Esophagus muscularis mucosa (tissue), 3 donors: ENCODE results near the gene C16orf95.

Experiments used
- EP300 ChIP-seq: sonication (generic); formaldehyde crosslinking; IDR thresholded peaks from one replicate; pipeline ENCODE4 v1.6.1; 2017; ENCODE audit warnings: antibody characterized with exemption
- POLR2AphosphoS5 ChIP-seq, 2 donors: sonication (generic); formaldehyde crosslinking; IDR thresholded peaks; one replicate each; pipeline ENCODE4 v1.6.1; 2017; ENCODE audit warnings: antibody characterized with exemption in 2 of 2

DNA sequence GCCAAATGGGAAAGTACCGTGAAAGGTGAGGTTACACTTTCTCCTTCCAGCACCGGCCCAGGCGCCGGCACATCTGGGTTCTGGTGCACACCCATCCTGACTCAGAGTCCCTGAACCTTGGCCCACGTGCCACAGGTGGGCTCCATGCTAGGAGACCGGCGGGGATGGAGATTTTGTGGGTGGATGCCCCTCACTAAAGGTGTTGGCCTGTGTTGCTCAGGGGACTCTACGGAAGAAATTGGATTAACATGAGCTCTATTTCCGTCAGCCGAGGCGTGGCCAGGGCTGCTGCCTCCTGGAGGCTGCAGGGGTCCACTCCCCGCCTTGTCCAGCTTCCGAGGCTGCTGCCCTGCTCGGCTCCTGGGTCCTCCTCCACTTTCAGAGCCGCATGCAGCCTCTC lies 35.6 kb upstream of the C16orf95 start:
- TF ChIP-seq EP300 (no peak), POLR2AphosphoS5 (IDR thresholded peaks at IDR 0.05) (no peak)
